Left ventricle myocardium inferior (tissue), 1 donor: ENCODE data around the gene SLC25A53. TPM values are rescaled to one million over a fixed set of nuclear protein-coding genes. Genes with fewer than 3 reads are reported as not detected.
"Not testable (repeated sequence)": the region's sequence is repeated elsewhere in the genome, so short reads cannot be mapped to it uniquely, and the experiment has no call there.

ENCODE experiments used
- DNase-seq: peaks from one replicate; pipeline ENCODE4 v3.0.0-alpha.2; 2020
- H3K27ac ChIP-seq: fragments of 200-600 bp; replicated peaks from 2 replicates; pipeline ENCODE4 v1.8.0; 2021
- H3K27me3 ChIP-seq: fragments of 200-600 bp; 2 replicates; pipeline ENCODE4 v1.8.0; 2021; ENCODE audit warnings: low read depth
- H3K36me3 ChIP-seq: fragments of 200-600 bp; 2 replicates; pipeline ENCODE4 v1.8.0; 2021
- H3K4me1 ChIP-seq: fragments of 200-600 bp; 2 replicates; pipeline ENCODE4 v1.8.0; 2021
- H3K4me3 ChIP-seq: fragments of 200-600 bp; 2 replicates; pipeline ENCODE4 v1.8.0; 2021; ENCODE audit warnings: mild to moderate bottlenecking, moderate library complexity
- H3K9me3 ChIP-seq: fragments of 200-600 bp; replicated peaks from 2 replicates; pipeline ENCODE4 v1.8.0; 2021
- CTCF ChIP-seq: fragments of 200-600 bp; IDR thresholded peaks from 2 replicates; pipeline ENCODE4 v1.8.0; 2021; ENCODE audit warnings: antibody characterized with exemption, mild to moderate bottlenecking, borderline replicate concordance
- intact Hi-C: fragments of 100-400 bp; cut with micrococcal nuclease; formaldehyde crosslinking; loops from one replicate; pipeline ENCODE4 v1.11.0; 2022
- total RNA-seq: library from RNA; stranded (reverse); fragmentation: NEBNext Ultra II Directional; extraction: Animal tissue kit (Norgen Biotek cat#: 25700); gene quantifications from one replicate; pipeline ENCODE4 v1.2.1, GENCODE V29; 2021
- donor health status: DM: no; HTN: yes; CAD: no; lungs with severe emphysema.

SLC25A53 gene
- total RNA-seq, 1 donor from 2014 or later: 14.9 TPM

- no peaks in the 10 kb centered on the region for H3K27me3 ChIP-seq
- no peak overlapping the region for H3K4me3 ChIP-seq
- no peak overlapping the region for H3K27ac ChIP-seq
- TF ChIP-seq CTCF: no peak
- H3K4me1 ChIP-seq: no peaks in the 10 kb centered on the region
- no peaks in the 10 kb centered on the region for H3K9me3 ChIP-seq
- H3K36me3 ChIP-seq: no peaks in the 10 kb centered on the region
- no peak for DNase-seq
- intact Hi-C loops: no loop called here
Measured at GRCh38 chrX:104084534-104085277, 72.1 kb downstream of the SLC25A53 start.

GRCh38 chrX:104084063-104084462 lies 72.7 kb downstream of the SLC25A53 start:
- Histone ChIP-seq H3K4me3 (no peak overlapping the region), H3K27me3 (no peaks in the 10 kb centered on the region), H3K4me1 (no peaks in the 10 kb centered on the region), H3K27ac (no peak overlapping the region), H3K36me3 (no peaks in the 10 kb centered on the region), H3K9me3 (no peaks in the 10 kb centered on the region)
- TF ChIP-seq CTCF: no peak
- no peak for DNase-seq
- intact Hi-C loops: no loop called here

- H3K9me3 ChIP-seq, H3K27ac ChIP-seq, H3K4me1 ChIP-seq, H3K36me3 ChIP-seq, H3K4me3 ChIP-seq, DNase-seq, H3K27me3 ChIP-seq, intact Hi-C loops: not testable (repeated sequence)
Measured at GRCh38 chrX:104077854-104078253, 79.0 kb downstream of the SLC25A53 start.

GRCh38 chrX:104075778-104076445 lies 80.9 kb downstream of the SLC25A53 start, which contains the start of gene TMSB15C:
TSS of gene TMSB15C (minus strand) at chrX:104076236.
- intact Hi-C loops, H3K4me3 ChIP-seq, DNase-seq, H3K27me3 ChIP-seq, H3K27ac ChIP-seq, H3K4me1 ChIP-seq, H3K36me3 ChIP-seq, H3K9me3 ChIP-seq: not testable (repeated sequence)

- H3K4me3 ChIP-seq, H3K36me3 ChIP-seq, intact Hi-C loops, H3K27ac ChIP-seq, H3K9me3 ChIP-seq, H3K27me3 ChIP-seq, H3K4me1 ChIP-seq, DNase-seq: not testable (repeated sequence)
Measured at GRCh38 chrX:104062636-104063035, 94.2 kb downstream of the SLC25A53 start.

GRCh38 chrX:104054956-104055355 lies 101.9 kb downstream of the SLC25A53 start:
- intact Hi-C loops, H3K27me3 ChIP-seq, DNase-seq, H3K4me1 ChIP-seq, H3K4me3 ChIP-seq, H3K27ac ChIP-seq, H3K9me3 ChIP-seq, H3K36me3 ChIP-seq: not testable (repeated sequence)

Other genes with a start within 250 kb of the SLC25A53 start
- gene TMSB15B, start 194.4 kb downstream of the SLC25A53 start, total RNA-seq: 0.60 TPM
- not detected for gene H2BW1, start 143.3 kb downstream of the SLC25A53 start, total RNA-seq
- not detected for gene H2BW2, start 117.1 kb downstream of the SLC25A53 start, total RNA-seq
- gene TMSB15C, start 80.8 kb downstream of the SLC25A53 start, total RNA-seq: 0.27 TPM
- gene ZCCHC18, start 44.5 kb downstream of the SLC25A53 start, total RNA-seq: 0.99 TPM
- gene FAM199X, start 9.4 kb upstream of the SLC25A53 start, total RNA-seq: 11.2 TPM
- gene ESX1, start 97.9 kb upstream of the SLC25A53 start, total RNA-seq: not detected